ENCODE data around the gene TBC1D22B.
"Not testable (repeated sequence)": the region's sequence is repeated elsewhere in the genome, so short reads cannot be mapped to it uniquely, and the experiment has no call there.

TBC1D22B gene

GRCh38 chr6:37324131-37325033 is 66.8 kb downstream of the TBC1D22B start:
- DNase-seq = no peak

- DNase-seq = not testable (repeated sequence)
Measured at GRCh38 chr6:37330345-37330744, 72.8 kb downstream of the TBC1D22B start.

GRCh38 chr6:37331047-37331446 is 73.5 kb downstream of the TBC1D22B start:
- DNase-seq = no peak

- no peak for DNase-seq
Measured at GRCh38 chr6:37332894-37333293, 75.3 kb downstream of the TBC1D22B start.

GRCh38 chr6:37334047-37334446 is 76.5 kb downstream of the TBC1D22B start:
- no peak for DNase-seq

GRCh38 chr6:37338317-37338716 is 80.7 kb downstream of the TBC1D22B start:
- not testable (repeated sequence) for DNase-seq

- DNase-seq = no peak
Measured at GRCh38 chr6:37338745-37339255, 81.2 kb downstream of the TBC1D22B start.

- no peak for DNase-seq
Measured at GRCh38 chr6:37339741-37340638, 82.4 kb downstream of the TBC1D22B start.

- no peak for DNase-seq
Measured at GRCh38 chr6:37340639-37340943, 83.0 kb downstream of the TBC1D22B start.

GRCh38 chr6:37343248-37343647 is 85.7 kb downstream of the TBC1D22B start:
- DNase-seq = no peak

GRCh38 chr6:37344308-37344707 is 86.7 kb downstream of the TBC1D22B start:
- DNase-seq = no peak

GRCh38 chr6:37345804-37346203 is 88.2 kb downstream of the TBC1D22B start:
- not testable (repeated sequence) for DNase-seq

GRCh38 chr6:37347177-37347576 is 89.6 kb downstream of the TBC1D22B start:
- no peak for DNase-seq

- DNase-seq = no peak
Measured at GRCh38 chr6:37347670-37348111, 90.1 kb downstream of the TBC1D22B start.

GRCh38 chr6:37351027-37351426 is 93.5 kb downstream of the TBC1D22B start:
- DNase-seq = no peak

GRCh38 chr6:37352384-37352783 is 94.8 kb downstream of the TBC1D22B start:
- DNase-seq = no peak

GRCh38 chr6:37353761-37354525 is 96.4 kb downstream of the TBC1D22B start, which contains the start of gene RNF8:
RNF8 (plus strand) TSS chr6:37353983; CDS start chr6:37354165, 182 bp downstream.
- peak; percentile 90 for DNase-seq

GRCh38 chr6:37354526-37355384 is 97.2 kb downstream of the TBC1D22B start:
- peak; percentile 2 for DNase-seq

GRCh38 chr6:37357288-37357687 is 99.7 kb downstream of the TBC1D22B start:
- no peak for DNase-seq

GRCh38 chr6:37357860-37358259 is 100.3 kb downstream of the TBC1D22B start:
- no peak for DNase-seq

- no peak for DNase-seq
Measured at GRCh38 chr6:37359039-37359438, 101.5 kb downstream of the TBC1D22B start.
